Neural cell (in vitro differentiated cells): ENCODE measurements around the gene SHC1. TPM values are rescaled to one million over a fixed set of nuclear protein-coding genes. Genes with fewer than 3 reads are reported as not detected.
A peak's percentile ranks its signal among the peaks of the same experiment; 100 is the strongest.

Source experiments
- H2AFZ ChIP-seq: fragments of 200-600, 300-800 bp; sonication (generic), shearing (Covaris generic); 2 replicates; pipeline ENCODE4 v1.6.0; 2014; ENCODE audit warnings: low read depth, mild to moderate bottlenecking, antibody characterized with exemption, low read length, moderate library complexity
- H3F3A ChIP-seq: fragments of 200-600 bp; shearing (Covaris generic); 2 replicates; pipeline ENCODE4 v1.6.1; 2016; ENCODE audit warnings: mild to moderate bottlenecking, moderate library complexity, mixed read lengths, antibody characterized with exemption, low read length; ENCODE audit not compliant: insufficient read depth, poor library complexity, severe bottlenecking
- H3K27ac ChIP-seq: fragments of 200-600, 300-800 bp; sonication (generic), shearing (Covaris generic); 2 replicates; pipeline ENCODE4 v1.5.1; 2014; ENCODE audit warnings: mild to moderate bottlenecking, low read length, moderate library complexity
- H3K27me3 ChIP-seq: fragments of 300-800, 200-600 bp; sonication (generic), shearing (Covaris generic); 2 replicates; pipeline ENCODE4 v1.6.0; 2014; ENCODE audit warnings: mild to moderate bottlenecking, low read depth, low read length, moderate library complexity; ENCODE audit not compliant: insufficient read depth
- H3K36me3 ChIP-seq: fragments of 300-800, 200-600 bp; sonication (generic), shearing (Covaris generic); 2 replicates; pipeline ENCODE4 v1.5.1; 2014; ENCODE audit warnings: mild to moderate bottlenecking, antibody characterized with exemption, low read length, moderate library complexity; ENCODE audit not compliant: insufficient read depth
- H3K4me2 ChIP-seq: fragments of 300-800, 200-600 bp; sonication (generic), shearing (Covaris generic); 2 replicates; pipeline ENCODE4 v1.6.0; 2014; ENCODE audit warnings: mild to moderate bottlenecking, low read length
- H3K4me3 ChIP-seq: fragments of 300-800, 200-600 bp; sonication (generic), shearing (Covaris generic); 2 replicates; pipeline ENCODE4 v1.5.1; 2014; ENCODE audit warnings: mild to moderate bottlenecking, low read length, moderate library complexity
- H3K79me2 ChIP-seq: fragments of 200-600 bp; shearing (Covaris generic); replicated peaks from 2 replicates; pipeline ENCODE4 v1.6.0; 2014; ENCODE audit warnings: mild to moderate bottlenecking, low read length, moderate library complexity; ENCODE audit not compliant: insufficient read depth
- H3K9ac ChIP-seq: fragments of 300-800, 200-600 bp; sonication (generic), shearing (Covaris generic); 2 replicates; pipeline ENCODE4 v1.6.1; 2016; ENCODE audit warnings: mild to moderate bottlenecking, low read length, mixed read lengths
- H3K9me2 ChIP-seq: fragments of 200-600 bp; shearing (Covaris generic); 2 replicates; pipeline ENCODE4 v1.6.1; 2016; ENCODE audit warnings: mild to moderate bottlenecking, low read length, mixed read lengths; ENCODE audit not compliant: insufficient read depth
- H3K9me3 ChIP-seq: fragments of 200-600, 300-800 bp; sonication (generic), shearing (Covaris generic); 2 replicates; pipeline ENCODE4 v1.6.1; 2016; ENCODE audit warnings: mild to moderate bottlenecking, mixed run types, low read length, moderate library complexity, mixed read lengths
- H4K20me1 ChIP-seq: fragments of 200-600 bp; shearing (Covaris generic); 2 replicates; pipeline ENCODE4 v1.6.1; 2016; ENCODE audit warnings: mild to moderate bottlenecking, mixed run types; ENCODE audit not compliant: insufficient read depth
- EP300 ChIP-seq: fragments of 450-650 bp; conservative IDR thresholded peaks from 2 replicates; pipeline ENCODE4 v1.6.1; 2014; ENCODE audit warnings: antibody characterized with exemption, mild to moderate bottlenecking, moderate library complexity; ENCODE audit not compliant: poor library complexity, severe bottlenecking
- EZH2 ChIP-seq: fragments of 200-600, 300-800 bp; shearing (Covaris generic), sonication (generic); IDR thresholded peaks from 2 replicates; pipeline ENCODE4 v1.6.1; 2014; ENCODE audit warnings: antibody characterized with exemption, low read length, borderline replicate concordance, mild to moderate bottlenecking; ENCODE audit not compliant: insufficient read depth, poor library complexity, severe bottlenecking
- MXI1 ChIP-seq: fragments of 450-650 bp; conservative IDR thresholded peaks from 2 replicates; pipeline ENCODE4 v1.6.1; 2014; ENCODE audit warnings: antibody characterized with exemption, mild to moderate bottlenecking; ENCODE audit not compliant: poor library complexity, severe bottlenecking
- POLR2AphosphoS5 ChIP-seq: IDR thresholded peaks from 2 replicates; pipeline ENCODE4 v1.6.1; 2012
- RAD21 ChIP-seq: fragments of 450-650 bp; conservative IDR thresholded peaks from 2 replicates; pipeline ENCODE4 v1.6.1; 2014; ENCODE audit warnings: antibody characterized with exemption, mild to moderate bottlenecking, moderate library complexity
- SMC3 ChIP-seq: fragments of 450-650 bp; conservative IDR thresholded peaks from 2 replicates; pipeline ENCODE4 v1.6.1; 2014; ENCODE audit warnings: antibody characterized with exemption, mild to moderate bottlenecking, moderate library complexity; ENCODE audit not compliant: poor library complexity
- TAF1 ChIP-seq: IDR thresholded peaks from 2 replicates; pipeline ENCODE4 v1.6.1; 2012; ENCODE audit warnings: low read depth
- polyA plus RNA-seq: library from polyadenylated mRNA; depleted of rRNA; stranded (reverse); fragments of >200 nt; gene quantifications from 2 replicates; pipeline ENCODE4 v1.2.3, GENCODE V29; 2014
- TF ChIP-seq, protein P1 (sequence below): IDR thresholded peaks from 2 replicates; pipeline ENCODE4 v1.6.1; 2012; ENCODE audit warnings: borderline replicate concordance
- TF ChIP-seq, protein P2 (sequence below): fragments of 450-650 bp; IDR thresholded peaks from 2 replicates; pipeline ENCODE4 v1.5.1; 2014; ENCODE audit warnings: antibody characterized with exemption, mild to moderate bottlenecking, moderate library complexity; ENCODE audit not compliant: poor library complexity, severe bottlenecking

The SHC1 gene
- polyA plus RNA-seq, 1 donor from 2014 or later: 9.5 TPM

DNA sequence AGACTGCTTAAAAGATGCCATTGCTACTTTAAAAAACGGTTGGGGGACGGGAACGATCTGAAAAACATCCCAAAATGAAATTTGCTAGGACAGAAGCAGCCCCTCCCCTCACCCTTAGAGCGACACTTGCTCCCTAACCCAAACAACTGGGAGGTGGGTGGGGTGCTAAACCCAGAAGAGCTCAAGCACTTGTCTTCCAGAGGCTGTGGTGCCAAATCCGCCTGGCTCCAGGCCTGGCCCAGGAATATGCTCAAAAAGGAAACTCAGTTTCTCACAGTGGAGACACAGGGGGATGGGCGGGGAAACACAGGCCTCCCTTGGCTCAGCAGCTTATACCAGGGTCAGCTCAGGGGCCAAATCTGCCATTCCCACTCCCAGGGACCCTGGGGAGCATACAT is 14.0 kb downstream of the SHC1 start:
- H3K27me3 ChIP-seq: no peaks in the 10 kb centered on the region
- H4K20me1 ChIP-seq: no peaks in the 10 kb centered on the region
- peak overlapping the region; percentile 67 for H3K4me3 ChIP-seq
- peaks cover 26% of the 10 kb centered on the region for H3K79me2 ChIP-seq
- H2AFZ ChIP-seq: no peak overlapping the region
- no peaks in the 10 kb centered on the region for H3K9me2 ChIP-seq
- H3K9me3 ChIP-seq: no peaks in the 10 kb centered on the region
- H3K27ac ChIP-seq: no peak overlapping the region
- no peak for TF ChIP-seq SMC3
- TF ChIP-seq, protein P1, sequence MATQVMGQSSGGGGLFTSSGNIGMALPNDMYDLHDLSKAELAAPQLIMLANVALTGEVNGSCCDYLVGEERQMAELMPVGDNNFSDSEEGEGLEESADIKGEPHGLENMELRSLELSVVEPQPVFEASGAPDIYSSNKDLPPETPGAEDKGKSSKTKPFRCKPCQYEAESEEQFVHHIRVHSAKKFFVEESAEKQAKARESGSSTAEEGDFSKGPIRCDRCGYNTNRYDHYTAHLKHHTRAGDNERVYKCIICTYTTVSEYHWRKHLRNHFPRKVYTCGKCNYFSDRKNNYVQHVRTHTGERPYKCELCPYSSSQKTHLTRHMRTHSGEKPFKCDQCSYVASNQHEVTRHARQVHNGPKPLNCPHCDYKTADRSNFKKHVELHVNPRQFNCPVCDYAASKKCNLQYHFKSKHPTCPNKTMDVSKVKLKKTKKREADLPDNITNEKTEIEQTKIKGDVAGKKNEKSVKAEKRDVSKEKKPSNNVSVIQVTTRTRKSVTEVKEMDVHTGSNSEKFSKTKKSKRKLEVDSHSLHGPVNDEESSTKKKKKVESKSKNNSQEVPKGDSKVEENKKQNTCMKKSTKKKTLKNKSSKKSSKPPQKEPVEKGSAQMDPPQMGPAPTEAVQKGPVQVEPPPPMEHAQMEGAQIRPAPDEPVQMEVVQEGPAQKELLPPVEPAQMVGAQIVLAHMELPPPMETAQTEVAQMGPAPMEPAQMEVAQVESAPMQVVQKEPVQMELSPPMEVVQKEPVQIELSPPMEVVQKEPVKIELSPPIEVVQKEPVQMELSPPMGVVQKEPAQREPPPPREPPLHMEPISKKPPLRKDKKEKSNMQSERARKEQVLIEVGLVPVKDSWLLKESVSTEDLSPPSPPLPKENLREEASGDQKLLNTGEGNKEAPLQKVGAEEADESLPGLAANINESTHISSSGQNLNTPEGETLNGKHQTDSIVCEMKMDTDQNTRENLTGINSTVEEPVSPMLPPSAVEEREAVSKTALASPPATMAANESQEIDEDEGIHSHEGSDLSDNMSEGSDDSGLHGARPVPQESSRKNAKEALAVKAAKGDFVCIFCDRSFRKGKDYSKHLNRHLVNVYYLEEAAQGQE: no peak
- no peak for TF ChIP-seq EZH2
- no peak for TF ChIP-seq POLR2AphosphoS5
- TF ChIP-seq, protein P2, sequence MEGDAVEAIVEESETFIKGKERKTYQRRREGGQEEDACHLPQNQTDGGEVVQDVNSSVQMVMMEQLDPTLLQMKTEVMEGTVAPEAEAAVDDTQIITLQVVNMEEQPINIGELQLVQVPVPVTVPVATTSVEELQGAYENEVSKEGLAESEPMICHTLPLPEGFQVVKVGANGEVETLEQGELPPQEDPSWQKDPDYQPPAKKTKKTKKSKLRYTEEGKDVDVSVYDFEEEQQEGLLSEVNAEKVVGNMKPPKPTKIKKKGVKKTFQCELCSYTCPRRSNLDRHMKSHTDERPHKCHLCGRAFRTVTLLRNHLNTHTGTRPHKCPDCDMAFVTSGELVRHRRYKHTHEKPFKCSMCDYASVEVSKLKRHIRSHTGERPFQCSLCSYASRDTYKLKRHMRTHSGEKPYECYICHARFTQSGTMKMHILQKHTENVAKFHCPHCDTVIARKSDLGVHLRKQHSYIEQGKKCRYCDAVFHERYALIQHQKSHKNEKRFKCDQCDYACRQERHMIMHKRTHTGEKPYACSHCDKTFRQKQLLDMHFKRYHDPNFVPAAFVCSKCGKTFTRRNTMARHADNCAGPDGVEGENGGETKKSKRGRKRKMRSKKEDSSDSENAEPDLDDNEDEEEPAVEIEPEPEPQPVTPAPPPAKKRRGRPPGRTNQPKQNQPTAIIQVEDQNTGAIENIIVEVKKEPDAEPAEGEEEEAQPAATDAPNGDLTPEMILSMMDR: no peak
- TF ChIP-seq TAF1: no peak
- no peak for TF ChIP-seq EP300
- no peak for TF ChIP-seq RAD21
- TF ChIP-seq MXI1: no peak
- peaks cover 8% of the 10 kb centered on the region for H3F3A ChIP-seq
- no peaks in the 10 kb centered on the region for H3K36me3 ChIP-seq
- H3K9ac ChIP-seq: no peak overlapping the region
- no peak overlapping the region for H3K4me2 ChIP-seq

DNA sequence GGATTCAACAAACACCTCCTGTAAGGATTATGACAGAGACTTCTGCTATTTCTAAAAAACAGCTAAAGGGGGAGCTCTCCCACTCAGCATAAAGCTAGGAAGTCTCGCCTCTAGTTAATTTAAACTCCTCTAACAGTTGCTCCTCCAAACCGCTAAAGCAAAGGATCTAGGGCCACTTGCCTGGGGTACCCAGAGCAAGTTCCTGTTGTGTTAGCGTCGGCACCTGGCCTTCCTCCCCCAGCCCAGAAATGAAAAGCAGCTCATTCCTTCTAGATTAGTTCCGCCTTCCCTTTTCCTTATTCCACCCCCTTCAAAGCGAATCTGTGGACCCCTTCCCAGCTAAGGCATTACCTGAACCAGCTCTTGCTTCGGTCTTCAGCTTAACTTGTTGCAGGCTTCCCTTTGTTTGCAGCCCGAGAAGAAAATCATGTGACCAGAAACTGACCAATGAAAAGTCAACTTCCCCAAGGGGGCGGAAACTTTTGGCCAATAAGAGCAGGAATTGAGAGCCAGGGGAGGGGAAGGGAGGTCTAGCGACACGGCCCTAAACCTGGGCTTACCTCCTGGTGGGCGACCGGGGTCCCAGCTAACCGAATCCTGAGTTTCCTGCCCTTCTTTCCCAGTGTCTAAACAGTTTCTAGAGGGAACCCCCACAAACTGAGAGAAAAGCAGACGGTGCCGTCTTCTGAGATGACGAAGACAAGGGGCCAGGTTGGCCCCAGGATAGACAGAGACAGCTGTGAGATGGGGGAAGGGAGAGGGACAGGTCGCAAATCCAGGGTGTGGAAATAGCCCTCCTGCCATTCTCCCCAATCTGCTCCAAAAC is 14.6 kb downstream of the SHC1 start, which contains the start of gene PBXIP1:
TSS of gene PBXIP1 (minus strand) at position 382 of the 826 bp plus-strand sequence. CDS start 2,378 bp downstream, outside the sequence.
- Histone ChIP-seq H2AFZ (no peak within 1 kb of the TSS), H3K4me2 (peak within 1 kb of the TSS; percentile 93), H3F3A (peaks cover 8% of the 10 kb centered on the region), H3K79me2 (peaks cover 22% of the 10 kb centered on the region), H3K36me3 (no peaks in the 10 kb centered on the region), H3K27ac (peak within 1 kb of the TSS; percentile 84), H3K9me3 (no peaks in the 10 kb centered on the region), H3K27me3 (no peaks in the 10 kb centered on the region), H3K9ac (peak within 1 kb of the TSS; percentile 64), H3K9me2 (no peaks in the 10 kb centered on the region), H3K4me3 (peak within 1 kb of the TSS; percentile 67), H4K20me1 (no peaks in the 10 kb centered on the region)
- TF ChIP-seq POLR2AphosphoS5 (peak; percentile 38), MXI1 (peak; percentile 32)
- TF ChIP-seq, protein P2: peak; percentile 59
- TF ChIP-seq, protein P1: no peak
